GM21528 (cell line): Measurements from ENCODE around the gene U2SURP.

ENCODE experiments used
- ATAC-seq: cut with Tn5 transposase; IDR thresholded peaks from one replicate; pipeline ENCODE4 v1.9.1; 2021; ENCODE audit warnings: mild to moderate bottlenecking, moderate library complexity; ENCODE audit not compliant: unreplicated experiment, low FRiP score

The U2SURP gene

GRCh38 chr3:143001369-143002082, at the start of gene U2SURP:
Gene U2SURP (plus strand): TSS chr3:143001570. CDS start chr3:143001629, 59 bp downstream.
- ATAC-seq, result peak; percentile 91

DNA sequence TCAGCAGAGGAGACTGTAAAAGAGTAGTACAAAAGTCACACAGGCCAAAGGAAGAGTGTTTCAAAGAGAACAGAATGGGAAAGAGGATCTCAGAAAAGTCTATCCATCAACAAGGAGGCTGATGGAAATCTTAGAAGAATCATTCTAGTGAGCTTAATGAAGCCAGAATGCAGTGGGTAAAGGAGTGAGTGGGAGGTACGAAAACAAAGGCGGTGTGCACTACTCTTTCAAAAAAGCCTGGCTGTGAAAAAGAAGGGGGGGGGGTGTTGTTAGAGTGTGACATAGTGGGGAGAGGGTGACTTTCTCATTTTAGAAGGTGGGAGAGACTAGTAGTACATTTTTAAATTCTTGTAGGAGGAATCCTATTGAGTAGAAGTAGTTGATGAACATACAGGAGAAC, 49.6 kb upstream of the U2SURP start:
- no peak for ATAC-seq

- ATAC-seq, result no peak
Measured at GRCh38 chr3:142952272-142953193, 48.8 kb upstream of the U2SURP start.

DNA sequence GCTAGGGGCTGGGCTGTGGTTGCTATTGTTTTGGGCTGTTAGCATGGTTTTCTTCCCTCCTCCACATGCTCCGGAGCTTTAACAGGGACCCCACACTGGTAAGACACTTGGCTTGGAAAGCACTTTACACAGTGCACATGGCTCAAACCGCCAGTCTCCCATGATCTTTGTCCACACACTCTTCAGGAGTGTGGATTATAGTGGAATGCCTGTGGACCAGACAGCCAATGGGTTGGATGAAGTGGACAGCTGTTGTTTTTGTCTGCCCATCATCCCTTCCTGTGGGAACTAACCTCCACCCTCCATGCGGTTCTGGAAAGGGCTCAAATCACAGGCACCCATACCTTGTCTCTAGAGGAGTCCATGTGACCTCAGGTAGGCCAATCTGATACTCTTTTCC, 47.9 kb upstream of the U2SURP start:
- no peak for ATAC-seq

GRCh38 chr3:142958707-142959106, 42.7 kb upstream of the U2SURP start:
- no peak for ATAC-seq

DNA sequence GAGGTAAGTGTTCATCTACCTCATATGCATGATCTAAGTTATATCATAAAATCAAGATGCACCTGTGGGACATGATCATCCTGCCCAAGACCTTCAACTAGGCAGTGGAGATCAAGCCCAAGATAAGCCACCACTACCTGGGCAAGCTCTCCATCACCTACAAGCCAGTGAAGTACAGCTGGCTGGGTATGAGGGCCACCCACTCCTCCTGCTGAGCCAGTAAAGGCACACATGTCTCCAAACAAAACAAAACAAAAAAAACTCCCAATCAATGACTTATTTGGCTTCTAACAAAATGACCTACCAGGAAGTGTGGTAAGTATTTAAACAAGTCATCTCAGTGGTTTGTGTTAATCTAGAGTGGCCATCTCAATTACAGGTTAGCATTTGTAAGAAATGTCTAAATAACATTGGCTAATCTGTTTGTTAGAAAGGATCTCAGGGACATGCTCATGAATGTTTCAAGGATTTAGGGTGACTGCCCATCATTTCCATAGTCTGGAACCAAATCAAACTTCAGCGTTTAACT, 41.0 kb upstream of the U2SURP start:
- no peak for ATAC-seq

DNA sequence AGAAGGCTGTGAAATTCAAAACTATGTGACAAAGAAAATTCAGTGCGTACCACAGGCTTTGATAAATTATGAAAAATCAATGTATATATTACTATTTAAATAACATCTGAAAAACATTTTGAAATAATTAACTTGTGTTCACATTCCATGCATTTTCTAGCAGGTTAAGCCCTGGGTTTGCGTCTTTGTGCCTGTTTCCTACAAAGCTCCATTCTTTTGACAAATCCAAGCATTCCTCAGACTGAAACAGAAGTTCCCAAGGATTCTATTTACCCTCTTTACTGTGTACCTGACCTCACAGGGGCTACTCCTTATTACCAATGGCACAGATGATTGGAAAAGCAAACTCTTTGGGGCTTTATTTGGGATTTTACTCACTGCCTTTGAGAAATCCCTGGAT, 39.8 kb upstream of the U2SURP start:
- ATAC-seq, result no peak

- no peak for ATAC-seq
Measured at GRCh38 chr3:142962175-142962519, 39.2 kb upstream of the U2SURP start.

DNA sequence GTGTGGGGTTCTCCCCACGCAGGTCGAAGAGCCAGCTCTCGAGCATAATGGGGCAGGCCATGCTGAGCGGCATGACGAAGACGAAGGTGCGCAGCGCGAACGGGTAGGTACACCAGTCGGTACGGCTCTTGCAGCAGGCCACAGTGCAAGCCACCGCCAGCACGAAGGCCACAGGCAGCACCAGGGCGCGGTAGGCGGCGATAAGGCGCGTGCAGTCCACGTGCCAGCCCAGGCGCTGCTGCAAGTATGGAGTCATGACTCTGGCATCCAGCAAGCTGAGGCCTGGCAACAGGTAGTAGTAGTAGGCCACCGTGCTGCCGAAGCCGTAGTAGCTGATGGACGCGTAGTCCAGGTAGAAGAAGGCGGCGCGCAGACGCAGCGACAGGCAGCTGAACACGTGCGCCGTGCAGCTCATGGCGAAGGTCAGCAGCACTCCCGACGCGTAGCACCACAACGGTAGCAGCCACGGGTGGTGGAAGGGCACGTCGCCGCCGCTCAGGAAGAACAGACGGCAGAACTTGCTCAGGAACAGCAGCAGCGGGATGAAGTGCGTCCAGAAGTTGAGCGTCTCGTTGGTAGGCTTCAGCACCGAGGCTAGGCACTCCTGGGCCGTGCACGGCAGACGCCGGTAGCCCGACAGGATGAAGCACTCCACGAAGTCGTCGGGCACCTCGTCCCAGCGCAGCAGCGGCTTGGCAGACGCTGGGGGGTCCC, 38.7 kb upstream of the U2SURP start:
- no peak for ATAC-seq

DNA sequence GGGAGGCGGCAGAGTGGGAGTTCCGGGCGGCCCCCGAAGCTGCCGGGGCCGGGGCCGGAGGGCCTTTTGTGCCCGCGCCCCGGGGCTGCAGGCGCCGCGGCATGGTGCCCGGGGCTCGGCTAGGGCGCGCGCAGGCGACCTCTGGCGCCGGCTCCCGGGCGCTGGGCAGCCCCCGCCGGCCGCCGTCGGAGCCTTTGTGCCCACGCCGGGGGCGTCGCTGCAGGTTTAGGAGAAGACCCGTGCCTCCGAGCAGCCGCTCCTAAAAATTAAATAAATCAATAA, 38.2 kb upstream of the U2SURP start:
- ATAC-seq, result no peak

DNA sequence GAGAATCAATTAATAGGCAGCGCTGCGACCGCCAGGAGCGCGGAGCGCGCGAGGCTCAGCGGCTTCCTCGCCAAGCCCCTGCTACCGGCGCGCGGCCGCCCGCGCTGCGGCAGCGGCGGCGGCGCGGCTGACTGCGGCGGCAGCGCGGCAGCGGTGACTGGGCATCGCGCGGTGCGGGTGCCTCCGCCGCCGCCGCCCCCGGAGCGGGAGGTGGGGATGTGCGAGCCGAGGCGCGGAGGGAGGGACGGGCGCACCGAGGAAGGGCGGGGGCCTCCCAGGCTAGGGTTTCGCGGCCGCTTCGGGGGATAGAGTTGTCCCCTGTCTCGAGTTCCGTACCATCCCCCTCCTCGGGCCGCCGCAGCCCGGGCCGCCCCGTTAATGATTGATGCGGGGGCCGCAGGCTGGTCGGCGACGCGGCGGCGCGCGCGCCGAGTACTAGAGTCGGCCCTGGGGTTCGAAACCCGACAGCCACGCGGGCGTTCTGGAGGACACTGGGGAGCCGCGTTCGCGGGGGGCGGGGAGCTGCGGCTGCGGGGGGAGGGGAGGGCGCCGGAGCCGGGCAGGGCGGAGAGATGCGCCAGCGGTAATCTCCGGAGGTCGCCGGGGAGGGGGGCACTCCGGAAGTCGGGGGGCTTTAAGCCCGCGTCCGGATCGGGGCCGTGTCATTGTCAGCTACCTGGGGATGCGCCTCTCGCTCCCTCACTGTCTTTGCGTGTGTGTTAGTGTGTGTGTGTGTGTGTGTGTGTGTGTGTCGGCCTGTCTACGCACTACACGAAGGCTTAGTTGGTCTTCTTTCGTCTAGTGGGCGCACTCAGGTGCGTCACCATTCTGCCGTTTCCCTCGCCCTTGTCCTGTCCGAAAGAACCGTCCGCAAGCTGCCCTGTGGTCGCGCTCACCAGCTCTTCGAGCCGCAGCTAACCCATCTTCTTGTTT, 37.6 kb upstream of the U2SURP start, which contains the start of gene PAQR9:
TSS of gene PAQR9 (minus strand) at position 159 of the 933 bp plus-strand sequence. CDS start 338 bp downstream, outside the sequence.
- no peak for ATAC-seq

GRCh38 chr3:142965581-142965980, 35.8 kb upstream of the U2SURP start:
- no peak for ATAC-seq

GRCh38 chr3:142966808-142967207, 34.6 kb upstream of the U2SURP start:
- no peak for ATAC-seq

GRCh38 chr3:142968319-142969025, 32.9 kb upstream of the U2SURP start:
- no peak for ATAC-seq

- ATAC-seq, result no peak
Measured at GRCh38 chr3:142971431-142971830, 29.9 kb upstream of the U2SURP start.

GRCh38 chr3:142972092-142972753, 29.1 kb upstream of the U2SURP start:
- ATAC-seq, result no peak

GRCh38 chr3:142973217-142974009, 28.0 kb upstream of the U2SURP start:
- ATAC-seq, result no peak
